HG02870 (cell line): ENCODE results near the gene EIF4B.
"Not testable (repeated sequence)": the region's sequence is repeated elsewhere in the genome, so short reads cannot be mapped to it uniquely, and the experiment has no call there.

Source experiments
- ATAC-seq: cut with Tn5 transposase; IDR thresholded peaks from one replicate; pipeline ENCODE4 v1.9.1; 2021; ENCODE audit warnings: mild to moderate bottlenecking, moderate library complexity; ENCODE audit not compliant: unreplicated experiment

The EIF4B gene

GRCh38 chr12:53005986-53006809, at the start of gene EIF4B:
EIF4B (plus strand) TSS chr12:53006456; CDS start chr12:53006484, 28 bp downstream.
- peak; percentile 91 for ATAC-seq

GRCh38 chr12:52956987-52957386, 49.3 kb upstream of the EIF4B start:
- no peak for ATAC-seq

- no peak for ATAC-seq
Observed at GRCh38 chr12:52964556-52965336, 41.5 kb upstream of the EIF4B start.

GRCh38 chr12:52965337-52965731, 40.9 kb upstream of the EIF4B start:
- ATAC-seq, result no peak

GRCh38 chr12:52969166-52969795, 37.0 kb upstream of the EIF4B start:
- no peak for ATAC-seq

- ATAC-seq, result no peak
Observed at GRCh38 chr12:52969828-52970569, 36.3 kb upstream of the EIF4B start.

- no peak for ATAC-seq
Observed at GRCh38 chr12:52971679-52972329, 34.5 kb upstream of the EIF4B start.

GRCh38 chr12:52975204-52975603, 31.1 kb upstream of the EIF4B start:
- no peak for ATAC-seq

- ATAC-seq, result no peak
Observed at GRCh38 chr12:52975820-52976573, 30.3 kb upstream of the EIF4B start.

- no peak for ATAC-seq
Observed at GRCh38 chr12:52976574-52977071, 29.6 kb upstream of the EIF4B start.

GRCh38 chr12:52977170-52977569, 29.1 kb upstream of the EIF4B start:
- ATAC-seq, result no peak

- no peak for ATAC-seq
Observed at GRCh38 chr12:52980096-52980649, 26.1 kb upstream of the EIF4B start.

GRCh38 chr12:52980650-52981423, 25.4 kb upstream of the EIF4B start:
- ATAC-seq, result peak; percentile 48

GRCh38 chr12:52984136-52984535, 22.1 kb upstream of the EIF4B start:
- no peak for ATAC-seq

GRCh38 chr12:52988898-52989297, 17.4 kb upstream of the EIF4B start:
- no peak for ATAC-seq

GRCh38 chr12:52990206-52990605, 16.1 kb upstream of the EIF4B start:
- no peak for ATAC-seq

- not testable (repeated sequence) for ATAC-seq
Observed at GRCh38 chr12:52992240-52992639, 14.0 kb upstream of the EIF4B start.
